SK-N-SH (cell line): ENCODE results near the gene FERMT1.

Experiments used
- CTCF ChIP-seq: fragments of 200-600 bp; sonication (generic); IDR thresholded peaks from 2 replicates; pipeline ENCODE4 v1.6.1; 2017; ENCODE audit warnings: antibody characterized with exemption, mild to moderate bottlenecking, moderate library complexity
- JUND ChIP-seq: IDR thresholded peaks from 2 replicates; pipeline ENCODE4 v1.4.0; 2012
- POLR2AphosphoS5 ChIP-seq: IDR thresholded peaks from 2 replicates; pipeline ENCODE4 v1.6.1; 2012; ENCODE audit warnings: low read depth, low read length
- REST ChIP-seq: IDR thresholded peaks from 2 replicates; pipeline ENCODE4 v1.6.1; 2012; ENCODE audit warnings: mild to moderate bottlenecking, low read depth, low read length, moderate library complexity
- RFX5 ChIP-seq: IDR thresholded peaks from 2 replicates; pipeline ENCODE4 v1.6.1; 2012; ENCODE audit warnings: mild to moderate bottlenecking, improper control_type of control experiment, low read length

GRCh38 chr20:6091661-6092060 is 31.2 kb downstream of the FERMT1 start:
- no peak for TF ChIP-seq RFX5
- TF ChIP-seq JUND = no peak
- no peak for TF ChIP-seq REST
- TF ChIP-seq CTCF = no peak
- TF ChIP-seq POLR2AphosphoS5 = no peak
